ENCODE measurements around the gene DDX31.

The DDX31 gene

DNA sequence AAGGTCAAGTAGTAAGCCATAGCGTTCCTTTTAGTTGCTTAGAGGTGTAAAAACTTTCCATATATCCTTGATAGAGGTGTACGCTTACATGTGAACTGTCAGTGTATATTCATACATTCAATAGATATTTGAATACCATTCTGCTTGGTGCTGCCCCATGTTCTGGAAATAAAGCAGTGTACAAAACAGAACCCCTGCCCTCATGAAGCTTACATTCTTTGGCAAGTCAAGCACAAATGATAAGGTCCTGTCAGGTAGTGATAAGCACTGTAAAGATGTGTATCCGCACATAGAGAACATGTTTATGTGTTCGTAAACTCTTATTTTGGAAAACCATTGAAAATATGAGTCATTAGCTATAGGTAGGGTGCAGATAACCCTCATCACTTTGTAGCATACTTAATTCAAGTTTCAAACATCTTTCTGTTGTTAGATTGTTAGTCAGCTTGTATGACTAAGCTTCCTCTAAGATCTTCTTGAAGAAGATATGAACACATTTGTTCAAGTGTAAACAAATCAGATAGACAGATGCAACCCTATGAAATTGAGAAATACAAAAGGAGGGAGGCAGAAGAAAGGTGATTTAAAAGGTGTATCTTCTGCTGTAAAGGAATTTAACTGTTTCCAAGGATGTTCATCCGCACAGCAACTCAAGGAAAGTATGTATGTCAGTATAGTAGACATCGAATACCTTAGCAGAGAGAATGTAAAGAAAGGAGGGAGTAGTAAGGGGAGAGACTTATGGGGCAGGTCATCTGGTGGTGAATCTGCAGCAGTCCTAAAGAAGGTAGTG, 2.0 kb upstream of the DDX31 start:
- DNase-seq: no peak

DNA sequence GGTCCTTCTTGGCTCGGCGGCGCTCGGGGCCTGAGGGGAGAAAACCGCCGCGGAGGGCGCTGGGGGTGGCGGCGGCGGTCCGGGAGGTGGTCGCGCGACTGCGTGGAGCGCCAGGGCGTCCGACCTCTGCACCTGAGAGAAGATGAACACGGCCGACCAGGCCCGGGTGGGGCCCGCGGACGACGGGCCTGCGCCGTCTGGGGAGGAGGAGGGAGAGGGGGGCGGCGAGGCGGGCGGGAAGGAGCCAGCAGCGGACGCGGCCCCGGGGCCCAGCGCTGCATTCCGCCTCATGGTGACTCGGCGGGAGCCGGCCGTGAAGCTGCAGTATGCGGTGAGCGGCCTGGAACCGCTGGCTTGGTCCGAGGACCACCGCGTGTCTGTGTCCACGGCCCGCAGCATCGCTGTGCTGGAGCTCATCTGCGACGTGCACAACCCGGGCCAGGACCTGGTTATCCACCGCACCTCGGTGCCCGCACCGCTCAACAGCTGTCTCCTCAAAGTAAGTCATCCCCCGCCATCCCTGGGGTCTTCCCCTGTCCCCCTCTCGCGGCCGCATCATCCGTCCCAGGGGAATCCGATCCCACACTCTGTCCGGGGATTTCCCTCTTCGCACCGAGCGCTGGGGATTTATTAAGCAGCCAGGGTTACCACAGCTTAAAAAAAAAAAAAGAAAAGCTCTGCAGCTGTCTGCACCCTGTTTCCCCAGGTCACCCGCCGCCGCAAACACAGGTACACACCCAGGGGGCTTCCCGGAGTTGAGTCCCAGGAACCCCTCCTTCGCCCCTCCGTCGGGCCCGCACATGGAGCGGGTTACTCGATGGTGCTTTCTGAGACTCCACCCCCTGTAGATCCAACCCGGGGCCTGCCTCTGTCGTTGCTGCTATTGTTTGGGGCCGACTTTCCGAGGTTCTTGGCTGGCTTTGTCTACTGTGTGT, 941 bp upstream of the DDX31 start, which contains the start of gene GTF3C4:
Gene GTF3C4 (plus strand): TSS at position 8 of the 935 bp plus-strand sequence. CDS start 135 bp downstream, at position 143.
- DNase-seq: peak; percentile 3

DNA sequence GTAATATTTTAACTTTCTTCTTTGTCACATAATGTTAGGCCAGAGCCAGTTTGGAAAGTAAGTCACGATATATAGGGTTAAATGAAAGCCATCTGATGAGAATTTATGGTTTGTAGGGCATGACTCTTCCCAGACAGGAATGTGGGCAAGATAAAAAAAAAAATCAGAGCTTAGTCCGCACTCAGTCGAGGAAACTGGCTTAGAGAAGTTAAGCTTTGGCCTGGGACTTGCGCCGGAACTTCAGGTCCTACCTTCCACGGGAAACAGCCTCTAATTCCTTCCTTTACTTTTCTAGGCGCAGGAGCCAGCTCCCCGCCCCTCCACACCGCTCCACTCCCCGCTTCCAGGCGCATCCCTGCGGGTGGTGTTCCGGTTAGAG, 475 bp downstream of the DDX31 start:
- DNase-seq: no peak

DNA sequence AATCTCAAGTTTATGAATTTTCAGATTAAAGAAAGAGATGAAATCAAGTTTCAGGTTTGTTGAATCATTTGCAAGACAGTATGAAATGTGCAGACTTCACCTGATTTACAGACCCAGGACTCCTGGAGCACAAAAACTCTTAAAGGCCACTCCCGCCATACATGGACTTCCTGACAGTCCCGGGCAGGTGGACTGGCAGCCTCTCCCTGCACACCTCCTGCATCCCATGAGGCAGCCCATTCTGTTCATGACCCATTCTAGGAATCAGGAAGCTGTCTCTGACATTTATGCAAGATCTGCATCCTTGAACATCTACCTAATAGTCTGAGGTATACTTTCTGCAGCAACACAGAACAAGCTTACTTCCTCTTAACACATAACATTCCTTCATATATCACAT, 5.9 kb downstream of the DDX31 start:
- no peak for DNase-seq

DNA sequence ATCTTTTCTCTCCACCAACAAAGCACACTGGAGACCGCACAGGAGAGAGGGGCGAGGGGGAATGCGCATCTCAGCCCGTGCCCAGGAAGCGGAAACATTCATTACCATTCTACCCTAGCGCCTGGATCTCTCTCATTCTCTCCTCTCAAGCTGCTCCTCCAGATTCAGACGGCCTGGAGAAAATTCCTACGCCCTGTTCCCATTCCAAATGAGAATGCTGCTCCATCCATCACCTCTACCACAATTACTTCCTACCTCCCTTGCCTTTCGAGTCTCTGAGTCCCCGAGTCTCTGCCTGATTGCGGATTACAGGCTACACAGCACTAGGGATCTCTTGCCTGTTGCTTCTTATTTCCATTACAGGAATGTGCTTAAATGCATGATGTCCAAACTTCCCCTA, 6.7 kb downstream of the DDX31 start:
- no peak for DNase-seq

DNA sequence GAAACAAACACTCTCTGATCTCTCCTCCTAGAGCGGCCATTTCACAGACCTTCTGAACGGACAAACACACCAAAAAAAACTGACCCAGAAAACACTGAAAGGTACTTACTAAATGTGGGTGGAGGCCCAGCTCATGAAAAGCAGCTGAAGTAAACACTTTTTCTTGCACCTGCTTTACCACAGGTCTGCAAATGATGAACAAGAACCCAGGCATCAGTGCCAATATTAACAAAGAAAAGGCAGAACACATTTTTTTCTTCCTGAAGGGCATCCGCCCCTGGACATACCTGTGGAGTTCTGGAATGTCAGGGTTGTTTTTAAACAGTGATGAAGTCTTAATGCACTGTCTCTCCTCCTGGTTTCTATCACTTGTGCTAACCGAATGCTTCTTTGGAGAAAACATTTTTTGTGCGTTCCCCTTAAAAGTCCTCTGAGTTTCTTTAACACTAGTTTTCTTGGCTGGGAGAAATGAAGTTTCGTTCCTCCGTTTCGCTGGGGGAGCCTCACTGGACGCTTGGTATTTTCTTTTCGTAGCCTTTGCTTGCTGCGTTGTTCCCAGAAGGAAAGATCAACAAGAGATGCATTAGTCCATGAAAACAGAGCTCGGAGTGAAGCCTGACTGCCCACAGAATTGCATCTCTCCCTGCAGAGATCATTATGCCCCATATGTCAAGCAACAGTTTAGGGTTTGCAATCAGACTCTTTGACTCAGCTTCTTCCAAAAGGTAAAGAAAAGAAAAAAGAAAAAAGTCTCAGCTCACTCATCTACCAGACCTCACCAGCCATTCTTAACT, 7.4 kb downstream of the DDX31 start:
- no peak for DNase-seq

DNA sequence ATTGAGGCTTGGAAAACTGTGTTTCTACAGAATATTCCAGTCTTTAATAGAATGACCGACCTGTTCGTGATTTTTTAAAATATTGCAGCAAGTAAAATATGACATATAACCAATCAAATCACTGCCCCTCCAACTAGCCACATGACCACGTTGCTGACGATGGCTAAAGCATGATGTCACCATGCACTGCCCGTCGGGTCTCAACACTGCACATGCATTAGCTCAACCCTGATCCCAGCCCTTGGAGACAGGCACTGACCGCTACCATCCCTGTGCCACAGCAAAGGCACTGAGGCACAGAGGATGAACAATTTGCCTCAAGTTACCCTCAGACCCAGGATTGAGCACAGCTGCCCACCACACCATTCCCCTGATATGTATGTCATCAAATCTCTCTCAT, 13.5 kb downstream of the DDX31 start:
- no peak for DNase-seq

DNA sequence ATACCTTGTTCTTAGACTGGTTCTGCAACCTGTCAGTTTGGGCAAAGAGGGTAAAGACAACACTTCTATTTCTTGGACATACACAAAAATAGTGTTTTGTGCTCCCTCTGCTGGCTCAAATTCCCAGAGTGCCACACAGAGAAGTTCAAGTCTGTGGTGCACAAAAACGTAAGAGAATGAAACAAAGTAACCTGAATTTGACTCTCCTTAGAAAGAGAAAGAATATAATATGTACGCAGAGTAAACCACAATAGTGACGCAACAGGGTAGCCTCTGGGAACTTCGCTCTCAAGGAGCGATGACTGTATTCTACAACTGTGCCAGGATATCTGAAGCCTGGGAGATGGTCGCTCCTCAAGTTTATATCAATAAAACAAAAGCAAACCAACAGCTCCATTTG, 18.5 kb downstream of the DDX31 start:
- no peak for DNase-seq

DNA sequence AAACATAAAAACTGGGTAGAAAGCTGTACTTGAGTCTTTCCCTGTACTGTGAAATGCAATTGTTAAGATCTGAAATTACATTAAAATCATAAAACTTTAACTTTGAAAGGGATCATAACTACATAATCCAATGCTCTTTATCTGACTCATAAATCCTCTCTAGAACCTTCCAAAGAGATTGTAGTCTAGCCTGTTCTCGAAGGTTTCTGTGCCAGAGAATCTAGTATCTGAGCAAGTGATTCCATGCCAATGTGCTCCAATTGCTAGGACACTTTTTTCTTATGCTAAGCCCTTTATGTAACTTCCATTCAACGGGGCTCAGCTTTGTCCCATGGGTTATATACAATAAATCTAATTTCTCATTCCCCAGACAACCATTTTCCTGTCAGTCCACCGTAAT, 21.1 kb downstream of the DDX31 start:
- no peak for DNase-seq

DNA sequence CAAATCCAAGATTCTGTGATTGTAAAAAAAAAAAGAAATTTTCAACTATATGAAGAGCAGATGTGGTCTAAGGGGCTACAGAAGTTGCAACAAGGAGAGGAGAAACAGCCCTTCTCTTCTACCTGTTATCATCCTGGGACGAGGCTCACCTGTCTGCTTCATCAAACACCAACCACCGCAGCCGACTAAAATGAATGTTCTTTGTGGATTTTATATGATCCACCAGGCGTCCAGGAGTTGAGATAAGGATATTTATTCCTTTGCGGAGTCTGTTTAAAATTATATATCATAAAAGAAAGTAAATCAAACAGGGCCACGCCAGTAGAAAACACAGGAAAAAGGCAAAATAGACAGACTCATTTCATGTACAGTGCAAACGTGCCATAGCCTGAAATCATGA, 21.5 kb downstream of the DDX31 start:
- no peak for DNase-seq

DNA sequence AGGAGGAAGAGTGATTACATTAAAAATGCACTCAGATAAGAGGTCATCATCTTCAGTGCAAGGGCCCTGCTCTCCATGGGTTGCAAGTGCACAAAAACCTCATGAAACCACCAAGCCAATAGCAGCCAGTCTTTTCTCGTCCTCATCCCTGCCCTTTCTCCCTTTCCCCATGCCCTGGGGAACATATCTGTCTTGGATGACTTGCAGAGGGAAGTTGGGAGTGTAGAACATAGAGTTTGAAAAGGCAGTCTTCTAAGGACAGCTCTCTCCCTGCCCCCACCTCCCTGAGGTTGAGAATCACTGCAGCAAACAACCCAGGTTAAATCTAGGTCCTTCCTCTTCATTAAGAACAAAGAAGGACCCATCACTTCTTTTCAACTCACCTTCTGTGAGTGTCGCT, 22.0 kb downstream of the DDX31 start:
- DNase-seq: no peak

DNA sequence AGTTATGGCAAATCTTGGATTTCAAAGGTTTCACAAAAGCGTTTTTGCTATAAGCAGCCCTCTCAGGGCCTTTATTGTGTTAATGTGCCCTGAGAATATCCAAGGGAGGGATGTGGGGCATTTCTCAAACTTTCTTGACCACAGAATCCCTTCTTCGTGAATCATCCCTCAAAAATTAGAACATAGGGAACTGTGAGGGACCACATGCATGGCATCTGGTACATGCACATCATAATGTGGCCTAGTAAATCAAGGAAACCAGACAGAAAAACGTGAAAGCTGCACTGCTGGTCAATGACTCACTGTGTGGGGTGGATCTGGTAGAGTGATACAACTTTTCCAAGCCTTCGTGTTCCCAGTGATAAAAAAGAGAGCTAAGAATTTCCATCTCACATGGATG, 22.4 kb downstream of the DDX31 start:
- no peak for DNase-seq

DNA sequence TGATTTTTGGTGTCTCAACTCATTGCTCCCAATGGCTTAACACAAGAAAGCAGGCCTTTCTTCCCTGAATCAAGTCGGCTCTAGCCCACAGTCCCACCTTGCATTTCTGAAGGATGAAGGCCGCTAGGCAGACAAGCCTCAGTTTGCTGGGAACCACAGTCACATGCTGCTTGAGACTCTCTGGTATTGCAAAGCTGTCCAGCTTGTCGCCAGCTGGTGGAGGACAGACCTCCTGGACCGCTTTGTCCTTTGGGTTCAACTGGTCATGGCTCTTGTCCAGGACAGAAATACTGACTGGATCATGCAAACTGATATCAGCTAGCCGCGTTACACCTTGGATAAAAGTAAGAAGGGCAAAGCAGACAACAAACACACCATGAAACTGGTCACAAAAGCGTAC, 23.1 kb downstream of the DDX31 start:
- DNase-seq: no peak

DNA sequence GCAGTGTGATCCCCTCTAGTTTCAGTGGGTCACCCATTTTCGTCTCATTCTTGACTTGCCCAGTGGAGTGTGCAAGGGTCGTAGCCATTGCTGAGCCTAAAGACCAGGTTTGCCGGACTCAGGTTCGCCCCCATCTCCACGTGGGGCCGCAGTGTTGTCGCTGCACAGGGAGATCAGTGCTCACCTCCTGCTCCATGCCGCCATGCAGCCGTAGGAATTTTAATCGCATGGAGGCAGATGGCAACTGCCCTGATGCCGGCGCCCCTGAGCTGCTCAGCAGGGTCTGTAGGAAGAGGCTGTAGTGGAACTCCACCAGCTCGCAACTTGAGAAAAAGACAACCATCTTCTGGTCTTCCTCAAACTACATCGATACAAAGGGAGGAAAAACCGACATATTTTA, 24.1 kb downstream of the DDX31 start:
- DNase-seq: no peak

DNA sequence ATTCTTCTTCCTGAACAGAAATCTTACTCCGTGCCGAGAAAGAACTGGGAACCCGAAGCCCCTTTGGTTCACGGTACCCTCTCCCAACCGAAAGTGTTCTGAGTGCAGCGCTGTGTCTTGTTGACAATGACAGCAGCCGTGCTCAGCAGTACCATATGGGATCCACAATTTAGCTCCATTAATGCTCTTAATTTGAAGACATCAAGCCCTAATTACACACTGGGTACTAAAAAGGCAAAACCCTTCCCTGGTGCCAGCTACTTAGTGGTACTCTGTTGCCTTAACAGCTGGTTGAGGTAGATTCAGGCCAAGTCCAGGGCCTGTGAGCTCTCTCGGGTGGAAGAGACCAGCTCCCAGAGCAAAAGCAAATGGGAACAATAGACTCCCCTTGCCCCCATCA, 24.5 kb downstream of the DDX31 start:
- no peak for DNase-seq

DNA sequence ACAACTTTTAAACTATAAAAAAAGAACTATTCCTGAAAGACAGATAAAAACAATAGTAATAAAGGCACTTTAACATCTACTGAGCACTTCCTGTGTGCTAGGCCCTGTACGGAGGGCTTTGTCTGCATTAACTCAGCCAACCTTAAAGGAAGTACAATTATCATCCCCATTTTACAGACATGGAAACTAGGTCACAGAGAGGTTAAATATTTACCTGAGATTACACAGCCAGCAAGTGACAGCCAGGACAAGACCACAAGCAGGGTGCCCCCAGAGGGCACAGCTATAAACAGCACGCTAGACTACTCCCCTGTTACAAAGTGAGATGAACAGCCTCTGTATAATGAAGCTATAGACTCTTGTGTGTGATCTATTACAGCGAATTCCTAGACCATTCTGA, 25.5 kb downstream of the DDX31 start:
- no peak for DNase-seq

DNA sequence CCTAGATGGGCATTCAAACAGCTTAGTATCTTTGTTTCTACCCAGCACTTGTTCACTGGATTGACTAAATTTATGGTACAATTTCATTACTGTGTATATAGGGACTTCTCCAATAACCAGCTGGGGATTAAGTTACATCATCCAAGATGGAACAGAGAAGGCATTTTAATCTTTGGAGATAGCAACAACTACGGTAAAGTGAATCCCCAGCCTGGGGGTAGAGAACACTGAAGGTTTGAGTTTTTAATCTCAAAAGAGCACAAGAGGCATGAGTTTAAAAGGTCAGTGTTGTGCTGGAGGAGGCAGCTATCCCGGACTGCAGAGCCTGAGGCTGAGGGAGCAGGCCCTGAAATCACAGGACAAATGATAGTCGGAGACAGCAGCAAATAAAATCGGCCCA, 28.6 kb downstream of the DDX31 start:
- no peak for DNase-seq

DNA sequence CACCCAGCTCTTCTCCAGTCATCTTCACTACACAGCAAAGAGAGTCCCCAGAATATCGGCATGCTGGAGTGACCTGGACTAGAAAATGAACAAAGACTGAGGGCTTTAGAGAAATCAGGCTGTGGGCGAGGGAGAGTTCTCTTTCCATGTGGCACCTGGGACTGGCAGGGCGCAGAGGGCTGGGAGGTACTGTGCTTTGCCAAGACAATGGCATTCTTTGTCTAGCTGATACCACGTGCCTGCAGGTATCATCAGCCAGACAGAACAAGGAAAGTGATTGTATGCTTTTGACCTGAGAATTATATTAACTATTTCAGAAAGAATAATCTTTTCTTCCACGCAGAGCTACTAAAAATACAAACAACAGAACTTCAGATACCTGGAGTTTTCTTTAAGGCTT, 30.5 kb downstream of the DDX31 start:
- no peak for DNase-seq

DNA sequence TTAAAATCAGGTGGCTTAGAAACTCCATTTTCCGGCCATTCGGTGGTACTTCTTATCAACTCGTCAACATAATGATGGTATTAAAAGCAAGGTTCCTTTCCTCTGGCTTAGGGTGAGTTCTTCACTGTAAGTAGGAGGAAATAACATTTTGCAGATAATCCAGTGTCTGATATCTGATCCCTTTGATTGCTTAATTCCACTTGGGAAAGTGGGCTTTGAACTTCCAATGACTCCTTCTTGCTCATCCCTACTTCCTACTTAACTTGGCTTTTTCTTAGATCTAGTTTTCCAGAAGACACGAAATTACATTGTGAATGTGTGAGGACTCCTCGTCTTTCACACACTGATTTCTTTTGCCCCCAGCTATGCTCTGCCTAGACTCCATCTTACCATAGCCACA, 31.5 kb downstream of the DDX31 start:
- DNase-seq: no peak

DNA sequence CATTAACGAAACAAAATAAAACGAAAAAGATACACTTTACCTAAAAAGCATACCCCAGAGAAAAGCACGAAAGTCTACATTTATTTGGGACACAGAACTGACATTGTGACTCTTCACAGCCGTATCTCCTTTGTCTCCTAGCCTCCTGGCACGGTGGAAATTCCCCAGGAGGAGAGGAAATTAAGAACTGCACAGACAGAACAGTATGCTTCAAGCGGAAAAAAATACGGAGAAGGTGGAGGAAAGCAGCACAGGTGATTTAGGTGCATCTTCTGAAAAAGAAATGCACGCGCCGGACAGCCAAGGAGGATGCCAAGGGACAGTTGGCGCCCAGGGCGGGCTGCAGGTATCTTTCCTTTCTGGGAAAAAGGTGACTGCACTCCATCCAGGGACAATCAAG, 32.0 kb downstream of the DDX31 start:
- no peak for DNase-seq

DNA sequence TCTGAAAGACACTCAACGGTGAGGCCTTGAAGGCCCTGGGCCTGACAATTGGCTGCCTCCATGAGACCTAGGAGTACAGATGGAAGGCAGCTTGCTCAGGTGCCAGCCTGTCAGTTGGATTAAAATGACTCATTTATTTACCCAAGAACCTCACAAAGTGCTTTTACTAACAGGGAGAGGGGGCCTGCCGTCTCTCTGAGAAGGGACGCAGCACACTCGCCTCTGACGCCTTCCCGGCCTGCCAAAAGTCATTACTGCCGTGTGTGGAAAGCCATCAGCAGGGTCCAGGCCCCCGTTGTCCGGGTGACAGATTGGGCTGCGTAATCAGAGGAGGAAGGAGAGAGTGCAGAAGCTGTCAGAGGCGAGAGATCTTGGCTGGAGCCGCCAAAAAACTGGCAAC, 32.4 kb downstream of the DDX31 start:
- no peak for DNase-seq

DNA sequence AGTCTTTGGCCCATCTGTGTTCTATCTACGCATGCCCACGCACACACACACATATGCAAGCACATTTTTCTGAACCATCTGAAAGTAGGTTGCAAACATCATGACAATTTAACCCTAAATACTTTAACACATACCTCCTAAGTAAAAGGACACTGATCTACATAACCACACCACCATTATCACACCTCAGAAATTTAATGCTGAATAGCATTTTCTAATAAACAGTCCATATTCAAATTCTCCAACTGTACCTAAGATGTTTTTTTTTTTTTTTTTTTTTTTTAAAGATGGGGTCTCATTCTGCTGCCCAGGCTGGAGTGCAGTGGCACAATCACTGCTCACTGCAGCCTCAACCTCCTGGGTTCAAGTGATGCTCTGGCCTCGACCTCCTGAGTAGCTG, 35.5 kb downstream of the DDX31 start:
- DNase-seq: no peak

DNA sequence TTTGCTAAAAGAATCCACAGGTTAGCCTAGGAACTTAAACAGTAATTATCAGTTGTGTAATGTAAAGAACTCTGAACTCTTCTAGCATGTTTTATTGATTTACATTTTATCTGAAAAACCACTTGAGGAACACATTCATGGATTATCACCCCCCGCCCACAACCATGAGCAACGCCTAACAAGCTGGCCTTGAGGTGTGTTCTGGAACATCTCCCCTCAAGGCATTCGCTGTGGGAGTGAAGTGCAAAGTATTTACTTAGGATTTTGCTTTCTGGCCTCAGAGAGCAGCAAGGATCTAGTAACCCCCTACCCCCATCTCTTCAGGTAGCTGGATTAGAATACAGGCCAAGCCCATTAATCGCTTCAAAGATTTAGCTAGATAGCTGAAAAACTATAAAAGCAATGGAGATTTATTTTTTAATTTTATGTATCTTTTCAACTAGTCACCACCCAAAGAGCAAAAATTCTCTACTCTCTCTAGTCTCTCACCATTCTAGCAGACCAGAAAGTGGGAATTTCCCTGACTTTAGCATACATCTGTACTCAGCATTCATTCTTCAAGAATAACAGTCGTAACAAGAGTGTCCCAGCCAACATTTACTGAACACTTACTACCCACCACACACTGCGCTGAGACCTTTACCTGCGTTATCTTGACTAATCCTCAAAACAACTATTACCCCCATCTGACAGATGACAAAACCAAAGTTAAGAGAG, 37.2 kb downstream of the DDX31 start:
- no peak for DNase-seq
